M059J (cell line): ENCODE data around the gene TMBIM1. TPM values are rescaled to one million over a fixed set of nuclear protein-coding genes. Genes with fewer than 3 reads are reported as not detected.

ENCODE experiments used
- DNase-seq: peaks from one replicate; pipeline ENCODE4 v3.0.0-alpha.2; 2012; ENCODE audit warnings: low read depth
- total RNA-seq: library from RNA; depleted of rRNA; stranded (reverse); fragments of >200 nt; shearing (Covaris generic); gene quantifications from 2 replicates; pipeline ENCODE4 v1.2.3, GENCODE V29; 2014

The TMBIM1 gene
- total RNA-seq, 1 experiment from 2014 or later, result 89.2 TPM

GRCh38 chr2:218272531-218273212 lies 19.6 kb downstream of the TMBIM1 start:
- DNase-seq, result peak; percentile 82

- DNase-seq, result no peak
These were observed 20.3 kb downstream of the TMBIM1 start for GRCh38 chr2:218271865-218272530.

GRCh38 chr2:218271487-218271797 lies 20.9 kb downstream of the TMBIM1 start:
- no peak for DNase-seq

- peak; percentile 41 for DNase-seq
These were observed 21.4 kb downstream of the TMBIM1 start for GRCh38 chr2:218270721-218271486.

- DNase-seq, result peak; percentile 98
These were observed 22.2 kb downstream of the TMBIM1 start, which contains the start of the genes AAMP and PNKD for GRCh38 chr2:218269900-218270720. Gene AAMP (minus strand): TSS chr2:218270137. CDS start chr2:218270086, 51 bp downstream. Gene PNKD (plus strand): TSS chr2:218270519. CDS start chr2:218270536, 17 bp downstream.

GRCh38 chr2:218267259-218267658 lies 25.0 kb downstream of the TMBIM1 start:
- DNase-seq, result no peak

GRCh38 chr2:218266316-218266979 lies 25.9 kb downstream of the TMBIM1 start:
- no peak for DNase-seq

GRCh38 chr2:218265626-218266025 lies 26.7 kb downstream of the TMBIM1 start:
- no peak for DNase-seq

GRCh38 chr2:218264773-218265561 lies 27.3 kb downstream of the TMBIM1 start:
- DNase-seq, result no peak

GRCh38 chr2:218263817-218264641 lies 28.3 kb downstream of the TMBIM1 start:
- no peak for DNase-seq

- DNase-seq, result no peak
These were observed 29.4 kb downstream of the TMBIM1 start for GRCh38 chr2:218262631-218263586.

GRCh38 chr2:218262237-218262600 lies 30.1 kb downstream of the TMBIM1 start:
- no peak for DNase-seq

GRCh38 chr2:218261423-218262236 lies 30.7 kb downstream of the TMBIM1 start:
- peak; percentile 16 for DNase-seq

- DNase-seq, result no peak
These were observed 31.4 kb downstream of the TMBIM1 start, which contains the start of gene GPBAR1 for GRCh38 chr2:218260742-218261422. Gene GPBAR1 (plus strand): TSS chr2:218261015. CDS start chr2:218262725, 1,710 bp downstream.

GRCh38 chr2:218260166-218260565 lies 32.1 kb downstream of the TMBIM1 start:
- DNase-seq, result no peak

GRCh38 chr2:218259099-218259961 lies 33.0 kb downstream of the TMBIM1 start:
- peak; percentile 46 for DNase-seq
